ENCODE results near the gene CLMP.
"Not testable (repeated sequence)": the region's sequence is repeated elsewhere in the genome, so short reads cannot be mapped to it uniquely, and the experiment has no call there.

CLMP gene

DNA sequence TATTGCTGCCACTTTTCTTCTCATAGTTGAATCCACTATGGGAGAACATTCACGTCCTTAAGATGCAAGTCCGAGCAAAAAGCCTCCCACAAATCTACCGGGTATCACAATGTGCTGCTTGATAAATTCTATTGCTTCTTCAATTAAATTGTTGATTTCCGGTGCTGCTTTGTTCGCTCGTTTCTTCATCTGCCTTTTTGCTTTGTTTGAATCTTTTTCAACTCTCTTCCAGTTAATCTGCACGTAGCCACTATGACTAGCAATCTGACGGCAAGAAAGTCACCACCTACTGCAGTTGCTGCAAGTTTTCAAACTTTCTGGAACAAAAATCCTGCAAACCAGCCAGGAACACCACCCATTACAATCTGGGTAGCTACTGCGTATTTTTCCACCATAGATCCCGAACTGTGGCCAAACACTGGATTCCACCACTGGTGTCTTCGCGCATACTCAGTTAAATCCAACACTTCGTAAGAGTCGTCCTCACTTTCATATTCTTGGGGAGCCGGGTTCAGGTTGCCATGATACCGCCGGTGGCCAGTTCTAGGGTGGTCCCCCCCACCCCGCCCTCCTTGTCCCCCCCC is 59.1 kb downstream of the CLMP start:
- no peak for DNase-seq (ENCODE audit: low read depth in 3 of 3)

DNA sequence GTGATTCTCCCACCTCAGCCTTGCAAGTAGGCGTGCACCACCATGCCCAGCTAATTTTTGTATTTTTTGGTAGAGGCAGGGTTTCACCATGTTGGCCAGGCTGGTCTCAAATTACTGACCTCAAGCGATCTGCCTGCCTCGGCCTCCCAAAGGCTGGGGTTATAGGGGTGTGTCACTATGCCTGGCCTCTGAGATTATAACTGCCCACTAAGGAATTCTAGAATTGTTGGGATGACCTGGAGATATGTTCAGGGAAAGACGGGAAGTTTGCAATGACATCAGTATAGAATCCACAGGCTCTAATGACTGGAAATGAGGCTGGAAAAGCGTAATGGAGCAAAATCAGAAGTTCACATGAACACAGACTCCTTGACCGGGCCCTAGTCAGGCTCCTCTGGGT is 62.2 kb downstream of the CLMP start:
- no peak for DNase-seq (ENCODE audit: low read depth in 3 of 3)

DNA sequence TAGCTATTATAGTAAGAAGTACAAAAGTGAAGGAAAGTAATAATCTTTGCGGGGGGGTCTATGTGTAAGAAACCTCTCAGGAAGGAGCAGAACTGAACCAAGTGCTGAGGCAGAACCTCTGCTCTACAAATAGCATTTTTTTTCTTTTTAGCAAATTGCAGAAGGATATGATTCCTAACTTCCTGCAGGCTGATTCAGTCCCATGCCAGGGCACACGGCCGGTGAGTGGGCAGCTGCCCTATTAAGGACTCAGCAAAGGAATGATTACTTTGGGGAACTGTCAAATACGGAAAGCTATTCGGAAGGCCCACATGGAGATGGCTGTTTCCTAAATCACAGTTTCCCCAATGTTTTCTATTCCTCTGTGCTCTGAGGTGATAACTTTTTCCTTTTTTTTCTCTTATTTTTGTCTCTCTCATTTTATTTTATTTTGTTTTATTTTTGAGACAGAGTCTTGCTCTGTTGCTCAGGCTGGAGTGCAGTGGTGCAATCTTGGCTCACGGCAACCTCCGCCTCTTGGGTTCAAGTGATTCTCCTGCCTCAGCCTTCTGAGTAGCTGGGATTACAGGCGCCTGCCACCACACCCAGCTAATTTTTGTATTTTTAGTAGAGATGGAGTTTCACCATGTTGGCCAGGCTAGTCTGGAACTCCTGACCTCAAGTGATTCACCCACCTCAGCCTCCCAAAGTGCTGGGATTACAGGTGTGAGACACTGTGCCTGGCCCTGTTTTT is 62.8 kb downstream of the CLMP start:
- not testable (repeated sequence) for DNase-seq (ENCODE audit: low read depth in 3 of 3)

DNA sequence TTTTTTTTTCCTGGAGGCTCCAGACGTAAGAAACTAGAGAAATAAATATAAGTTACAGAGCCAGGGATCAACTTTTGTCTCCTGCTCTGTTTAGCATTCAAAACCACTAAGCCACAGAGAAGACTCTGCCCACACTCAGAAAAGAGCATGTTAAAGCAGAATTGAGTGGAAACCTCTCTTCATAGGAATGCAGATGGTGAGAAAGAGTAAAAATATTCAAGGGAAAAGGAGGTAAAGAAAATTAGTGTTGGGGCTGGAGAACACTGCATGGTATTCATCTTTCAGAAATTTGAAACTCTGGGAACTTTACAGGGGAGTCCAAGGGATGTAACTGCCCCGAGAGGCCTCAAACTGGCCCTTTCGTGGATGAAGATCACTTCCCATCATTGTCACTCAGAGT is 65.1 kb downstream of the CLMP start:
- no peak for DNase-seq (ENCODE audit: low read depth in 3 of 3)

DNA sequence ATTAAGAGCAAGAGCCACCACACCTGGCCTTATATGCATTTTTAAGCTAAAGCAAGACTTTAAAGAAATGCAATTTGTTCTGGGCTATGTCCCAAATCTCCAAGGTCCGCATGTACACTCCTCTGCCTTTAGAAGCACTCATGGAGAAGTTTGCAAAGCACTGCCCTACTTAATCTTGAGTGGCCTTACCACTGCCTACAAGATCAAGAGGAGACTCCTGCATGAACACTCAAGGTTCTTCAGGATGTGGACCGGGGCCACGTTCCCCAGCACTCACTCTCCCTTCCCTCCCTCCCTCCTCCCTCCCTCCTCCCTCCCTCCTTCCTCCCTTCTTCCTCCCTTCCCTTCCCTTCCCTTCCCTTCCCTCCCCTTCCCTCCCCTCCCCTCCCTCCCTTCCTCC is 69.9 kb downstream of the CLMP start:
- no peak for DNase-seq (ENCODE audit: low read depth in 3 of 3)

DNA sequence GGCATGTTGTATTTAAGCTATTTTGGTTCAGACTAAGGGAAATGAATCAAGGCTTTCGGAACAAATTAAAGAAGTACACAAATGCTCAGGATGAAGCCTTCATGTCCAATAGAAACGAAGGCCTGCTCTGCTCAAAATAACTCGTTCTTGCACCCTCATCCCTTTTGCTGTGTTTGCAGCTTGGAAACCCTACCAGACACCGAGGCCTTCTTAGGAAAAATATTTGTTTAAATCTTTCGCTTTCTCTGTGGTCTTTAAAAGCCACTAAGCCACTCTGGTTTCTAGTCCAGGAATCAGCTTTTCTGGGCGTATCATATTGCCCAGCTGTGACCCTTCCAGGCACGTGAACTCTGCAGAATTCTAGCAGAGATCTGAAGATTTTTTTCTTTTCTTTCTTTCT is 72.2 kb downstream of the CLMP start:
- no peak for DNase-seq (ENCODE audit: low read depth in 3 of 3)

DNA sequence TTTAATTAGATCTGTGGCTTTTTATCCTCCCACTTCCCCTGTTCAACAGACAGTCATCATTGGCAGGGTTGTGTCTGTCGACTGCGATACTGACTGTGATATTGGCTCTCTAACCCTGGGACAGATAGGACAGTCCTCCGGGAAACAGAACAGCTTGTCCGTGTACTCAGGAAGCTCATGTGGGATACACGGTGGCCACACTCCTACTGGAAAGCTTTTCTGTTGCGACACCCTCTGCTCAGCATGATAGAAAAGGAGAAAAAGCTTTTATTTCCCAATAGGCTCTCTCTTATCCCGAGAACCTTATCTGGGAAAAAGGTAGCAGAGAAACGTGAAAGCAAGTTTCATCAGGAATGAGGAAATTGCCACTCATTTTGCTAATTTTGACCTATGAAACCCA is 72.7 kb downstream of the CLMP start:
- no peak for DNase-seq (ENCODE audit: low read depth in 3 of 3)

DNA sequence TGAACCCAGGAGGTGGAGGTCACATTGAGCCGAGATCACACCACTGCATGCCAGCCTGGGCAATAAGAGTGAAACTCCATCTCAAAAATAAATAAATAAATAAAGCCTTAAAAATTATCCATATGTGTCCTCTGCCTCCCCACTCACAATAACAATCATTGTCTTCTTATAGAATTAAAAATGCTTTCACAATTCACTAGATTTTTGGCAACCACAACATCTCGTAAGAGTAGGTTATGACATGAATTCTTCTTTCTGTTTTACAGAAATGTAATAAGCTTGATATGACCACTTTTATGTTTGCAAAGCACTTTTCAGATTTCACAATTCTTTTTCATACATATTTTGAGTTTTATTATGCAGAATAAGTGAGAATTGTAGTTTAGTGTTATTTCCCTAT is 78.6 kb downstream of the CLMP start:
- no peak for DNase-seq (ENCODE audit: low read depth in 3 of 3)

DNA sequence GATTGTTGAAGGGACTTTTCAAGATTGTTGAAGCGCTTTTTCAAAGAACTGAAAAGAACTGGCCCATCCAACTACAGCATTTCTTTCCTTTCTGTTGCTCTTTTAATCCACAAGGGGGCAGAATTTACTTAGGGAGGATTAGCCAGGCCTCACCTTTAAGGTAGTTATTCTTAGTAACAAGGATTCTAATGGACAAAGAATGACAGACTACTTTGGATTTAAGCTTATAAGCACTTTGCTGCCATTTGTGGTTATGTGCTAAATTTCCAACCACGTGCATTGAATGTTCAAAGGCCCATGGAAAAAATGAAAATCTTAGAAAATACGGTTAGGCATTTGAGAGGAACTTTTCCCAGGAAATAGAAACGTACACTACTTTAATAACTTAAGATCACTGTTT is 83.6 kb downstream of the CLMP start:
- no peak for DNase-seq (ENCODE audit: low read depth in 3 of 3)

DNA sequence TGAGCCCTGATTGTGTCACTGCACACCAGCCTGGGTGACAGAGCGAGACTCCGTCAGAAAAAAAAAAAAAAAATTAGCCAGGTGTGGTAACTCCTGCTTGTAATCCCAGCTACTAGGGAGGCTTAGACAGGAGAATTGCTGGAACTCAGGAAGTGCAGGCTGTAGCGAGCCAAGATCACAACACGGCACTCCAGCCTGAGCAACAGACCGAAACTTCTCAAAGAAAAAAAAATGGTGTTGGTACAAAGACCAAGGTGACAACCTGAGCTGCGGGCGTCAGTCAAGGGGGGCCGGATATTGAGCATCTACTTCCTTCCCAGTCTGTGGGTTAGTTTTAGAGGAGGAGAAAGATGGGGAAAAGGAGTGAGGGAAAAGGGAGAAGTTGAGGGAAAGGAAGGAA is 84.7 kb downstream of the CLMP start:
- no peak for DNase-seq (ENCODE audit: low read depth in 3 of 3)

DNA sequence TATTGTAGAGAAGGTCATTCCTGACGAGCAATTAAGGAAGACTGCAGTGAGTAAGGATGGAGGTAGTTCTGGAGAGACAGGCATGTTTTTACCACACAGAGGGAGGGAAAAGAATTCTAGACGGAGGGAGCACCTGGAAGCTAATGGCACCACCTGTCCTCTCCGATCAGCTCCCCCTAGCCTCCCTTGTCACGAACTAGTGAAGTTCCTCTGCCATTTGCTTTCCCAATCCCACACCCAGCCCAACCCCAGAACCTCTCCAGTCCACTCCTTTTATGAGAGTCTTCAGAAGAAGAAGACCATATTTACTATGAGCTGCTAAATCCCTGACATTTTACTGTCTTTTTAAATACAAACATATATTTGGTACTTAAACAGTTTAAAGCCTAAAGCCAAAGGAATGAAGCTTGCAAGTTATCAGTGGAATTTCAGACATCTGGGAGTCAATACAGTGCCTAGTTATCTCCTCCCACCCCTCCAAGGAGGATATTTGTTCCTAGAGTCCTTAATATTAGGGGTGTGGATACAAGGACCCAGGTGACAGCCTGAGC is 87.0 kb downstream of the CLMP start:
- no peak for DNase-seq (ENCODE audit: low read depth in 3 of 3)

DNA sequence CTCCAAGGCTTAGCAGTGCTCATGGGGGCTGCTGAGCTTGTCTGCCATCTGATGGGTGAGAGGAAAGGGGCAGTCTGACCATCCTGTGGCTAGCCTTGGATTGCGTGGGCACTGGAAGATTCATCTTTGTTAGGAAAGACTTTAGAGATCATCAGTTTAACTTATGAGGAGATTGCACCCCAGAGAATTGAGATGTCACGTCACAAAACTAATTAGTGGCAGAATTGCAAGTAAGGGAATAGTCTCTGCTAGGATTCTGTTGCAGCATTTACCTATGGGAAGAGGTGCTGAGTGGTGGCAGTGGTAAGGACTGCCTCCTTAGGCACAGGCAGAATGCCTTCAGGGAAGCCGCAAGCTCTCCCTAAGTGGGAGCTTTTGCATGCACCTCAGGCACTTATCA is 90.4 kb downstream of the CLMP start:
- DNase-seq (ENCODE audit: low read depth in 3 of 3), result no peak

DNA sequence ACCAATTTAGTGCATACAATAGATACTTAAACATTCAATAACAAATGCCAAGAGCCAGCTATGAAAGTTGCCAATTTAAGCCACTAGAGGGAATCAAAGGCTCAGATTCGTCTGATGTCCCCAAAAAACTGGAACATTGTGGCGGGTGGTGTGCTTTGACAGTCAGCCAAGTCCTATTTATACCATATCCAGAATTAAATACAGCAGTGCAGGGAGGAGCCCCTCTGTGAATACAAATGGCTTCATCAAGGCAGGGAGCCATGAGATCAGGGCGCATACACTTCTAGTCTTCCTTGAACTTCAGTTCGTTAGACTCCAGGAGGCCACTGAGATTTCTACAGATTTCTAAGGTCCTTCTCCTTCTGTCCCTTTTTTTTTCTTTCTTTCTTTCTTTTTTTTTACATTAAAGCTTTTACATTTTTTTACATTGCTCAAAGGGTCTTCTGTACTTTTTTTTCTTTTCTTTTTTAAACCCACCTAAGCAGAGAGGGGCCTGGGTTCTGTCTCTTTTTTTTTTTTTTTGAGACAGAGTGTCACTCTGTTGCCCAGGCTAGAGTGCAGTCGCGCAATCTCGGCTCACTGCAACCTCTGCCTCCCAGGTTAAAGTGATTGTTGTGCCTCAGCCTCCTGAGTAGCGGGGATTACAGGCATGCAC is 91.6 kb downstream of the CLMP start:
- DNase-seq (ENCODE audit: low read depth in 3 of 3), result no peak

DNA sequence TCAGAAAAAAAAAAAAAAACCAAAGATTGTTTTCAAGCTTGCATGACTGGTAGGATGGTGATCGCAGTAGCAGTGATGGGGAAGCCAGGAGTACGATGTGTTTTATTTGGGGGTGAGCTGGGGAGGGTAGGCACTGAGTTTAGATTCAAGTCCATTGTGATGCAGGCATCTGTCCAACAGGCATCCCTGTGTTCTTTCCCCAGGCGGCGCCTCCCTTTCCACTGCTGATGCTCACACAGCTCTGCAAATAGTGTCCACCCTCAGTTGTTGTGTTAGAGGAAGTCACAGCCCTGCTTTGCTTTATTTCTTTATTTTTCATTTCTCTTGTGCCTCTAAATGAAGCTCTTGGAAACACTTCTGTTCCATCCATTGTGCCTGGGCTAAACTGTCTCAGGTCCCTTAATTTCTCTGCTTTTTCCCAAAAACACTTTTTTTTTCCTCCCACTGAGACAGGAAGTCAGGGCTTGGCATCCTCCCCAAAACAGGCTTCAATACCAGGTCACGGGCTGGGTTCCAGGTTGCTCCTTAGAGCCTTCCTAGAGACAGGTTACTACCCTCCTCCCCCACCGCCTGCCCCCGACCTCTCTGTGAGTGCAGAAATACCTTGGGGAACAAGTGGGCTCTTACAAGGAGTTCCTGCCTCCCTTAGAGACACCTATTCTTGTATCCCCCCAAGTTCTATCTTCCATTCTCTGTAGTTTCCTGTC is 94.5 kb downstream of the CLMP start:
- no peak for DNase-seq (ENCODE audit: low read depth in 3 of 3)

DNA sequence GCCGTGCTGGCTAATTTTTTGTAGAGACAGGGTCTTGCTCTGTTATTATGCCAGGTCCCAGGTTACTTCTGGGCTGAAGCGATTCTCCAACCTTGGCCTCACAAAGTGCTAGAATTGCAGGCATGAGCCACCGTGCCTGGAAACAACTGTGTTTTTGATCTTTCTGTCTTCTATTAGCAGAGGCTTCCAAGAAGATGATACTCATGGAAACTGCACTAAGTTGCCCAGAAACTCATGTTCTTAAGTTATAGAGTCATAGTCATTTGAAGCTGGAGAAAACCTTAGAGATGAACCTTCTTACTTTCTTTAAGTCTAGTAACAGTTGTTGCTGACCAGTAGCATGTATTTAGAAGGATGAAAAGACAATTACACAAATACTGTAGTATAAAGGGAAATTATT is 96.1 kb downstream of the CLMP start:
- DNase-seq (ENCODE audit: low read depth in 3 of 3), result no peak

DNA sequence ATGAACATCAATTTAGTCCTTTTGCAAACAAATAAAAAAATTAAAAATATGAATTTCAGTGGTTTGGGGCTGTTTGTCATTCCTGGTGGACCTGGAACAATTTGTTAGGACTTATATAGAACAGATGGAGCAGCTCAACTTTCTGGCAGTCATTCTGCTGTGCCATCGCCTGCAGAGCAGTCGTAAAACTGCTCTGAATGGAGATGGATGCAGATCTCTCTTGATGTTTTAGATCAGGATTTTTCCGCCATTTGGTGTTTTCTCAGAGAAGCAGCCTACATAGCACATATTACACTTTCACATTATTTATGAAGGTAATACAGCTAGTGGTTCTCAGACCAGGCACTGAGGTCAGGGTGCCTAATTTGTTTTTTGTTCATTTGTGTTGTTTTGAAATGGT is 101.3 kb downstream of the CLMP start:
- DNase-seq (ENCODE audit: low read depth in 3 of 3), result no peak

DNA sequence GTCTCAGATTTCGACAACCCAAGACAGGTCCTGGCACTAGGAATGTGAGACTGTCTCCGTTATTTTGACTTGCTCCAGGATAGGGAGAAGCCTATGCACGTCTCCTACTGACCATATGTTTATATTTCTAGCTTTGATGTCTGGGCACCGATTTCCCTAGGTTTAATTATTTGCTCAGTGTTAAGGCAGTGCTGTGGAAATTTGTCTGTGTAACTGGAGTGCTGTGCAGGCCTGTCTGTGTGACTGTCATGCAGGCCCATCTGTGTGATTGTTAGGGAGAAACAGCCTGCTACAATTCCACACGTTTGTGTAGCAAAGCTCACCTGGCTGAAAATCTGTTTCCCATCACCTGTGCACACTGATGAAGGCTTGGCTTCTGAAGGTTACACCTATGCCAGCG is 103.5 kb downstream of the CLMP start:
- DNase-seq (ENCODE audit: low read depth in 3 of 3), result no peak

DNA sequence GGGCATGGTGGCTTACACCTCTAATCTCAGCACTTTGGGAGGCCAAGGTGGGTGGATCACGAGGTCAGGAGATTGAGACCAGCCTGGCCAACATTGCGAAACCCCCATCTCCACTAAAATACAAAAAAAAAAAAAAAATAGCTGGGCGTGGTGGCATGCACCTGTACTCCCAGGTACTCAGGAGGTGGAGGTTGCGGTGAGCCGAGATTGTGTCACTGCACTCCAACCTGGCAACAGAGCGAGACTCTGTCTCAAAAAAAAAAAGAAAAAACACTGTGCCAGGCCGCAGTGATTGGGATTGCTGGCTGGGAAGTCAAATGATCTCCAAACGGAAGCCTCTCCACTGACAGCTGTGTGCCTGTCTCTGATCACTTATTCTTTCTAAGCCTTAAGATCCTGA is 104.9 kb downstream of the CLMP start:
- DNase-seq (ENCODE audit: low read depth in 3 of 3), result not testable (repeated sequence)

DNA sequence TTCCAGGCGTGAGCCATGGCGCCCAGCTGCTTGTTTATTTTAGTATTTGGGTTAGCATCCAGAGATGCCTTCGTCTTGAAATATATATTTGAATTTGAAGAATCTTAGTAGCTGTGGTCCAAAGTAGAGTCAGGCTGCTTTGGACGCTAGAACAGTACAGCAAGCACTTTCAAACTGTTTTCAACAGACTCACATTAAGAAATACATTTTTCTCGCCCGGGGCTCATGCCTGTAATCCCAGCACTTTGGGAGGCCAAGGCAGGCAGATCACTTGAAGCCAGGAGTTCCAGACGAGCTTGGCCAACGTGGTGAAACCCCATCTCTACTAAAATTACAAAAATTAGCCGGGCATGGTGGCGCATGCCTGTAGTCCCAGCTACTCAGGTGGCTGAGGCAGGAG is 106.2 kb downstream of the CLMP start:
- not testable (repeated sequence) for DNase-seq (ENCODE audit: low read depth in 3 of 3)

DNA sequence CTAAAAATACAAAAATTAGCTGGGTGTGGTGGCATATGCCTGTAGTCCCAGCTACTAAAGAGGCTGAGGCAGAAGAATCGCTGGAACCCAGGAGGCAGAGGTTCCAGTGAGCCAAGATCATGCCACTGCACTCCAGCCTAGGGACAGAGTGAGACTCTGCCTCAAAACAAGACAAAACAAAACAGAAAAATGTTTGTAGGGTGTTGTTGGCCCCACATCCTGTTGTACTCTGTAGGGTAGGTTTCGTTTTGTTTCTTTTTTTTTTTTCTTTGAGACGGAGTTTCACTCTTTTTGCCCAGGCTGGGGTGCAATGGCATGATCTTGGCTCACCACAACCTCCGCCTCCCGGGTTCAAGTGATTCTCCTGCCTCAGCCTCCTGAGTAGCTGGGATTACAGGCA is 107.4 kb downstream of the CLMP start:
- not testable (repeated sequence) for DNase-seq (ENCODE audit: low read depth in 3 of 3)

DNA sequence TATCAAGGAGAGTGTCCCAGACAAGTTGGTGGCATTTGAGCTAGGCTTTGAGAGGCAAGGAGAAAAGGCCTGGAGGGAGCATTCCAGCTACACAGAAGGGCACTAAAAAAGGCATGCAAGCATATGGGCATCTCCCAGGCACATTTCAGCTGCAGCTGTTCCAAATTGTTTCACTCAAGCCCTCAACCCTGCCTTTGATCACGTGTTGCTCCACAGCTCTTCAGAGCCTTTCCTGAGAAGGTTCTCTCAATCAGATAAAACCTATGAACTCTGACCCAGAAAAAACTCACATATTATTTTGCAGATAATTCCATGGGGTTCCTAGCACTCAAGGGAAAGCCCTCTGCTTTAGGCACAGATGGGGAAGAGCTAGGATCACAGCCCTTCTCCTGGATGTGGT is 108.7 kb downstream of the CLMP start:
- DNase-seq (ENCODE audit: low read depth in 3 of 3), result no peak

DNA sequence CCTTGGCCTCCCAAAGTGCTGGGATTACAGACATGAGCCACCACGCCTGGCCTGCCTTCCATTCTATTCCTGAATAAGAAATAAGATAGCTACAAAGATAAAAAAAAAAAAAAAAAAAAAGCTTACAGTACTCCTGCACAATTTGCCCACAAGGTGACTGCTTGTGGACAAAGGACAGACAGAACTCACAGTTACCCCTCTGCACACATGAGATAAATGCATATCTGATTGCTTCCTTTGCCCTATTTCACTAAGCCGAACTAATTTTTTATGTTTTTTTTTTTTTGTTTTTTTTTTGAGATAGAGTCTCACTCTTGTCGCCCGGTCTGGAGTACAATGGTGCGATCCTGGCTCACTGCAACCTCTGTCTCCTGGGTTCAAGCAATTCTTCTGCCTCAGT is 109.6 kb downstream of the CLMP start:
- no peak for DNase-seq (ENCODE audit: low read depth in 3 of 3)

DNA sequence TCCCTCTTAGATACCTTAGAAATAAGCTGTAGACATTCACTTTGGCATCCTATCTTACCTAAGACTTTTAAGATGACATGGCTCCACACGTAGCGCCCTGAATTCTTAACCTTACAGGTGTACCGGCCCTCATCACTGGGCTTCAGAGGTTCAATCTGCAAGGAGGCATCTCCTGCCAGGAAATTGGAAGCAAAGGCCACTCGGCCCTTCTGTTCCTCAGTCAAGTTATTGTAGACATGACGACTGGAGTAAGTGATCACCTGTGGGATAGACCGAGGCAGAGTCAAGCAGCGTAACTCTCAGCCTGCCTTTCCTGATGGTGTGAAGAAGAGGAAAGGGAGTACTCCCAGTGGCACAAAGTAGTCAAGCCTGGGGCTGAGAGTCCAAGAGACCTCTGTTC is 110.6 kb downstream of the CLMP start:
- DNase-seq (ENCODE audit: low read depth in 3 of 3), result no peak

All from stimulated activated CD4-positive, alpha-beta T cell treated with anti-CD3 and anti-CD28 coated beads, TNF-alpha, amount 100 ng/mL, for 24 hours (primary cell).